HG02763 (cell line): ENCODE results near the gene TIMMDC1.

Source experiments
- ATAC-seq: cut with Tn5 transposase; IDR thresholded peaks from one replicate; pipeline ENCODE4 v1.9.1; 2021; ENCODE audit warnings: mild to moderate bottlenecking, moderate library complexity; ENCODE audit not compliant: unreplicated experiment

Gene TIMMDC1

GRCh38 chr3:119498186-119499011 lies at the start of gene TIMMDC1:
TSS of gene TIMMDC1 (plus strand) at chr3:119498547. CDS start at chr3:119498734, 187 bp downstream.
- ATAC-seq: peak; percentile 98

GRCh38 chr3:119453822-119454221 lies 44.5 kb upstream of the TIMMDC1 start:
- no peak for ATAC-seq

GRCh38 chr3:119456469-119456868 lies 41.9 kb upstream of the TIMMDC1 start:
- ATAC-seq: no peak

GRCh38 chr3:119457246-119457645 lies 41.1 kb upstream of the TIMMDC1 start:
- ATAC-seq: no peak

GRCh38 chr3:119463171-119464169 lies 34.9 kb upstream of the TIMMDC1 start, which contains the start of gene TMEM39A:
TSS of gene TMEM39A (minus strand) at chr3:119463615. CDS start at chr3:119462074, 1,541 bp downstream.
- peak; percentile 91 for ATAC-seq

- no peak for ATAC-seq
Measured at GRCh38 chr3:119468041-119468440, 30.3 kb upstream of the TIMMDC1 start.

- ATAC-seq: no peak
Measured at GRCh38 chr3:119469418-119470189, 28.7 kb upstream of the TIMMDC1 start.

- ATAC-seq: no peak
Measured at GRCh38 chr3:119470866-119471265, 27.5 kb upstream of the TIMMDC1 start.

- ATAC-seq: no peak
Measured at GRCh38 chr3:119481079-119481478, 17.3 kb upstream of the TIMMDC1 start.

GRCh38 chr3:119483101-119483500 lies 15.2 kb upstream of the TIMMDC1 start:
- ATAC-seq: no peak

GRCh38 chr3:119485563-119485962 lies 12.8 kb upstream of the TIMMDC1 start:
- ATAC-seq: no peak

- no peak for ATAC-seq
Measured at GRCh38 chr3:119490153-119490552, 8.2 kb upstream of the TIMMDC1 start.

GRCh38 chr3:119492128-119492527 lies 6.2 kb upstream of the TIMMDC1 start:
- no peak for ATAC-seq

GRCh38 chr3:119492810-119493209 lies 5.5 kb upstream of the TIMMDC1 start:
- no peak for ATAC-seq

GRCh38 chr3:119494597-119494996 lies 3.8 kb upstream of the TIMMDC1 start:
- ATAC-seq: no peak

- ATAC-seq: no peak
Measured at GRCh38 chr3:119497820-119498185, 544 bp upstream of the TIMMDC1 start.

GRCh38 chr3:119500265-119500664 lies 1.9 kb downstream of the TIMMDC1 start:
- ATAC-seq: no peak

- ATAC-seq: no peak
Measured at GRCh38 chr3:119500901-119501300, 2.6 kb downstream of the TIMMDC1 start.

GRCh38 chr3:119506631-119507030 lies 8.3 kb downstream of the TIMMDC1 start:
- no peak for ATAC-seq

GRCh38 chr3:119507404-119507803 lies 9.1 kb downstream of the TIMMDC1 start:
- no peak for ATAC-seq
